HL-60 (cell line): ENCODE data around the gene KRTAP10-7.
"Not testable (repeated sequence)": the region's sequence is repeated elsewhere in the genome, so short reads cannot be mapped to it uniquely, and the experiment has no call there.

Experiments used
- DNase-seq, 2 experiments: peaks; one replicate each; pipeline ENCODE4 v3.0.0-alpha.2; 2010 to 2020; ENCODE audit warnings: low read depth in 1 of 2, low spot score in 1 of 2
- H3K27ac ChIP-seq: fragments of 250-450 bp; sonication (Bioruptor Pico); replicated peaks from 2 replicates; pipeline ENCODE4 v1.5.1; 2020; ENCODE audit warnings: mild to moderate bottlenecking, moderate library complexity
- H3K27me3 ChIP-seq: fragments of 250-450 bp; sonication (Bioruptor Pico); 2 replicates; pipeline ENCODE4 v1.5.1; 2021; ENCODE audit warnings: mild to moderate bottlenecking, moderate library complexity; ENCODE audit not compliant: insufficient read depth, poor library complexity, severe bottlenecking
- H3K4me3 ChIP-seq: replicated peaks from 2 replicates; pipeline ENCODE4 v1.5.1; 2011; ENCODE audit warnings: mild to moderate bottlenecking, control low read depth, low read length; ENCODE audit not compliant: insufficient read depth
- GABPA ChIP-seq: IDR thresholded peaks from 2 replicates; pipeline ENCODE4 v1.6.1; 2012; ENCODE audit warnings: low read depth
- POLR2AphosphoS5 ChIP-seq: IDR thresholded peaks from 2 replicates; pipeline ENCODE4 v1.6.1; 2012; ENCODE audit warnings: low read depth
- SPI1 ChIP-seq: IDR thresholded peaks from 2 replicates; pipeline ENCODE4 v1.6.1; 2012; ENCODE audit warnings: low read depth, mild to moderate bottlenecking, borderline replicate concordance
- long read RNA-seq: library from polyadenylated mRNA; unstranded; transcript quantifications from one replicate; pipeline ENCODE4 v2.0.0, GENCODE V29; 2020
- TF ChIP-seq, protein P1 (sequence below): IDR thresholded peaks from one replicate; pipeline ENCODE4 v1.5.1; 2011; ENCODE audit warnings: low read length, control low read depth, inconsistent platforms; ENCODE audit not compliant: insufficient read depth
- TF ChIP-seq, protein P2 (sequence below): IDR thresholded peaks from 2 replicates; pipeline ENCODE4 v1.6.1; 2012; ENCODE audit warnings: low read depth; ENCODE audit not compliant: insufficient replicate concordance

KRTAP10-7 gene, protein sequence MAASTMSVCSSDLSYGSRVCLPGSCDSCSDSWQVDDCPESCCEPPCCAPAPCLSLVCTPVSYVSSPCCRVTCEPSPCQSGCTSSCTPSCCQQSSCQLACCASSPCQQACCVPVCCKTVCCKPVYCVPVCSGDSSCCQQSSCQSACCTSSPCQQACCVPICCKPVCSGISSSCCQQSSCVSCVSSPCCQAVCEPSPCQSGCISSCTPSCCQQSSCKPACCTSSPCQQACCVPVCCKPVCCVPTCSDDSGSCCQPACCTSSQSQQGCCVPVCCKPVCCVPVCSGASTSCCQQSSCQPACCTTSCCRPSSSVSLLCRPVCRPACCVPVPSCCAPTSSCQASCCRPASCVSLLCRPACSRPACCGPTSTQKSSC
- long read RNA-seq, result 0 reads

DNA sequence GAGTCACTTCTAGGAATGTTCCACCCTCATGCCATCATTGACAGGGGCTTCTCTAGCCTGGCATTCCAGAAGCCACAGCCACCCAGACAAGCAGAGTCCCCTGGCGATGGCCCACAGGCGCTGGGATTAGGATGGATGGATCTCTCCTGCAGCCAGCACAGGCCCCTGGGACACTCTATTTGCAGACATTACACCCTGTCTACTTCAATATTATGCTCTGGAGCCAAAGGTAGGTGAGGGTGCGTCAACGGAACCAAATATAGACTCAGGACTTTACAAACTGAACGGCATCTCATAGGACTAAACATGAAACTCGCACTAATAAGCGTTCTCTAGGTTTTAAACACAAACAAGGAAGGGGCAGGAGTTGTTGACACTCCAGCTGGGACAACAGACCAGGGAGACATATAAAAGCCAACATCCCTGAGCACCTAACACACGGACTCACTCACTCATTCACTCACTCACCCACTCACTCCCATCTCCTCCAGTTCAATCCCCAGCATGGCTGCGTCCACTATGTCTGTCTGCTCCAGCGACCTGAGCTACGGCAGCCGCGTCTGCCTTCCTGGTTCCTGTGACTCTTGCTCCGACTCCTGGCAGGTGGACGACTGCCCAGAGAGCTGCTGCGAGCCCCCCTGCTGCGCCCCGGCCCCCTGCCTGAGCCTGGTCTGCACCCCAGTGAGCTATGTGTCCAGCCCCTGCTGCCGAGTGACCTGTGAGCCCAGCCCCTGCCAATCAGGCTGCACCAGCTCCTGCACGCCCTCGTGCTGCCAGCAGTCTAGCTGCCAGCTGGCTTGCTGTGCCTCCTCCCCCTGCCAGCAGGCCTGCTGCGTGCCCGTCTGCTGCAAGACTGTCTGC, at the start of gene KRTAP10-7:
TSS of gene KRTAP10-7 (plus strand) at position 480 of the 861 bp plus-strand sequence. CDS start at position 505, 25 bp downstream.
- not testable (repeated sequence) for H3K27me3 ChIP-seq, H3K27ac ChIP-seq, DNase-seq, H3K4me3 ChIP-seq

DNA sequence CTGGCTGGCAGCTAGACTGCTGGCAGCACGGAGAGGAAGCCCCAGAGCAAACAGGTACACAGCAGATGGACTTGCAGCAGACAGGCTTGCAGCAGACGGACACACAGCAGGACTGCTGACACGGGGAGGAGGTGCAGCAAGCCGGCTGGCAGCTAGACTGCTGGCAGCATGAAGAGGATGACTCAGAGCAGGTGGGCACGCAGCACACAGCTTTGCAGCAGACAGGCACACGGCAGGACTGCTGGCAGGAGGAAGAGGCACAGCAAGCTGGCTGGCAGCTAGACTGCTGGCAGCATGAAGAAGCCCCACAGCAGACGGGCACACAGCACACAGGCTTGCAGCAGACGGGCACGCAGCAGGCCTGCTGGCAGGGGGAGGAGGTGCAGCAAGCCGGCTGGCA, 49.6 kb upstream of the KRTAP10-7 start:
- no peak overlapping the region for H3K27ac ChIP-seq
- H3K27me3 ChIP-seq, result peaks cover 14% of the 10 kb centered on the region
- no peak for TF ChIP-seq POLR2AphosphoS5
- TF ChIP-seq, protein P1, sequence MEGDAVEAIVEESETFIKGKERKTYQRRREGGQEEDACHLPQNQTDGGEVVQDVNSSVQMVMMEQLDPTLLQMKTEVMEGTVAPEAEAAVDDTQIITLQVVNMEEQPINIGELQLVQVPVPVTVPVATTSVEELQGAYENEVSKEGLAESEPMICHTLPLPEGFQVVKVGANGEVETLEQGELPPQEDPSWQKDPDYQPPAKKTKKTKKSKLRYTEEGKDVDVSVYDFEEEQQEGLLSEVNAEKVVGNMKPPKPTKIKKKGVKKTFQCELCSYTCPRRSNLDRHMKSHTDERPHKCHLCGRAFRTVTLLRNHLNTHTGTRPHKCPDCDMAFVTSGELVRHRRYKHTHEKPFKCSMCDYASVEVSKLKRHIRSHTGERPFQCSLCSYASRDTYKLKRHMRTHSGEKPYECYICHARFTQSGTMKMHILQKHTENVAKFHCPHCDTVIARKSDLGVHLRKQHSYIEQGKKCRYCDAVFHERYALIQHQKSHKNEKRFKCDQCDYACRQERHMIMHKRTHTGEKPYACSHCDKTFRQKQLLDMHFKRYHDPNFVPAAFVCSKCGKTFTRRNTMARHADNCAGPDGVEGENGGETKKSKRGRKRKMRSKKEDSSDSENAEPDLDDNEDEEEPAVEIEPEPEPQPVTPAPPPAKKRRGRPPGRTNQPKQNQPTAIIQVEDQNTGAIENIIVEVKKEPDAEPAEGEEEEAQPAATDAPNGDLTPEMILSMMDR, result no peak
- TF ChIP-seq, protein P2, sequence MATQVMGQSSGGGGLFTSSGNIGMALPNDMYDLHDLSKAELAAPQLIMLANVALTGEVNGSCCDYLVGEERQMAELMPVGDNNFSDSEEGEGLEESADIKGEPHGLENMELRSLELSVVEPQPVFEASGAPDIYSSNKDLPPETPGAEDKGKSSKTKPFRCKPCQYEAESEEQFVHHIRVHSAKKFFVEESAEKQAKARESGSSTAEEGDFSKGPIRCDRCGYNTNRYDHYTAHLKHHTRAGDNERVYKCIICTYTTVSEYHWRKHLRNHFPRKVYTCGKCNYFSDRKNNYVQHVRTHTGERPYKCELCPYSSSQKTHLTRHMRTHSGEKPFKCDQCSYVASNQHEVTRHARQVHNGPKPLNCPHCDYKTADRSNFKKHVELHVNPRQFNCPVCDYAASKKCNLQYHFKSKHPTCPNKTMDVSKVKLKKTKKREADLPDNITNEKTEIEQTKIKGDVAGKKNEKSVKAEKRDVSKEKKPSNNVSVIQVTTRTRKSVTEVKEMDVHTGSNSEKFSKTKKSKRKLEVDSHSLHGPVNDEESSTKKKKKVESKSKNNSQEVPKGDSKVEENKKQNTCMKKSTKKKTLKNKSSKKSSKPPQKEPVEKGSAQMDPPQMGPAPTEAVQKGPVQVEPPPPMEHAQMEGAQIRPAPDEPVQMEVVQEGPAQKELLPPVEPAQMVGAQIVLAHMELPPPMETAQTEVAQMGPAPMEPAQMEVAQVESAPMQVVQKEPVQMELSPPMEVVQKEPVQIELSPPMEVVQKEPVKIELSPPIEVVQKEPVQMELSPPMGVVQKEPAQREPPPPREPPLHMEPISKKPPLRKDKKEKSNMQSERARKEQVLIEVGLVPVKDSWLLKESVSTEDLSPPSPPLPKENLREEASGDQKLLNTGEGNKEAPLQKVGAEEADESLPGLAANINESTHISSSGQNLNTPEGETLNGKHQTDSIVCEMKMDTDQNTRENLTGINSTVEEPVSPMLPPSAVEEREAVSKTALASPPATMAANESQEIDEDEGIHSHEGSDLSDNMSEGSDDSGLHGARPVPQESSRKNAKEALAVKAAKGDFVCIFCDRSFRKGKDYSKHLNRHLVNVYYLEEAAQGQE, result no peak
- TF ChIP-seq GABPA, result no peak
- TF ChIP-seq SPI1, result no peak
- no peak for DNase-seq
- no peak overlapping the region for H3K4me3 ChIP-seq

DNA sequence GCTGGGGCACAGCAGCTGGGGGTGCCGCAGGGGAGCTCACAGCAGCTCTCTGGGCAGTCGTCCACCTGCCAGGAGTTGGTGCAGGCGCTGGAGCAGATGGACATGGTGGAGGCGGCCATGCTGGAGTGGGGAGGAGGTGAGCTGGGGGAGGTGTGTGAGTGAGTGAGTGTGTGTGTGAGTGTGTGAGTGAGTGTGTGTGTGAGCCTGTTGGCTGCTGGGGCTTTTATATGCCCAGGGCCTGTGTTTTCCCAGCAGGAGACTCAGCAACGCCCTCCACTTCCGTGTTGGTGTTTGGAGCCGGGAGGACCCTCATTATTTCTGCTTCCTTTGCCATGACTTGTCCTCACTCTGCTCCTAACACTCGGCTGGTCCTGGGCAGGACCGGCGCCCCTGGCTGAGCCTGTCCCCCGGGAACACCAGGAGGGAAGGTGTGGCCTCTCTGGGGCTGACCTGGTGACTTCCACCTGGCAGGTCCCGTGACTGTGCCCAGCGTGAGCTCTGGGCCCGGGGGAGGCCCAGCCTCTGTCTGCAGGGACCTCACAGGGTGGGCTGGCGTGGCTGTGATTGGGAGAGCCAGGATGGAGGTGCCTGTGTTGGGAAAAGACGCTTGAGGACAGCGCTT, 48.9 kb upstream of the KRTAP10-7 start, which contains the start of gene KRTAP10-2:
TSS of gene KRTAP10-2 (minus strand) at position 166 of the 622 bp plus-strand sequence. CDS start at position 119, 47 bp downstream.
- TF ChIP-seq, protein P2, result no peak
- H3K4me3 ChIP-seq, result no peak within 1 kb of the TSS
- H3K27me3 ChIP-seq, result peaks cover 14% of the 10 kb centered on the region
- H3K27ac ChIP-seq, result no peak within 1 kb of the TSS
- DNase-seq, result no peak

DNA sequence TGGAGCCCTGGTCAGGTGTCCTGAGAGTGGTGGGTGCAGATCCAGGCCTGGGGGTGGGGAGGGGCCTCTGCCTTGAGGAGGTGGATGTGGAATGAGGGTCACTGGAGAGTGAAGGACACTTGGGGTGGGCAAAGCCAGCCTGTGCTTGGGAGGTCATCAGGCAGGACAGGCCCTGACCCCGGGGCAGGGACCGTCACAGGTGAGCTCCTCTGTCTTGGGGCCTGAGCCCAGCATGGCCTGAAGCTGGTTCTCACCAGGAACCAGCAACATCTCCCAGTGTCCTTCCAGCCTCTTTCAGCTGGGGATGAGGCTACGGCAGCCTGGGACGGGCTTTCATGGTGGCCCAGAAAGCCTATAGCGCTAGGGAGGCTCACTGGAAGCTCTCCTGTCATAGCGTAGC, 48.3 kb upstream of the KRTAP10-7 start:
- peaks cover 18% of the 10 kb centered on the region for H3K27me3 ChIP-seq
- TF ChIP-seq POLR2AphosphoS5, result no peak
- TF ChIP-seq, protein P2, result no peak
- TF ChIP-seq SPI1, result no peak
- TF ChIP-seq, protein P1, result no peak
- TF ChIP-seq GABPA, result no peak
- no peak for DNase-seq
- H3K27ac ChIP-seq, result no peak overlapping the region
- H3K4me3 ChIP-seq, result no peak overlapping the region
